HG03039 (cell line): ENCODE measurements around the gene STK4.

ENCODE experiments used
- ATAC-seq: cut with Tn5 transposase; IDR thresholded peaks from one replicate; pipeline ENCODE4 v1.9.1; 2021; ENCODE audit warnings: mild to moderate bottlenecking, moderate library complexity; ENCODE audit not compliant: unreplicated experiment

STK4 gene

GRCh38 chr20:44952731-44953130 lies 13.6 kb upstream of the STK4 start:
- ATAC-seq: no peak

- no peak for ATAC-seq
Measured at GRCh38 chr20:44954211-44954610, 12.1 kb upstream of the STK4 start.

- no peak for ATAC-seq
Measured at GRCh38 chr20:44955270-44955669, 11.0 kb upstream of the STK4 start.

DNA sequence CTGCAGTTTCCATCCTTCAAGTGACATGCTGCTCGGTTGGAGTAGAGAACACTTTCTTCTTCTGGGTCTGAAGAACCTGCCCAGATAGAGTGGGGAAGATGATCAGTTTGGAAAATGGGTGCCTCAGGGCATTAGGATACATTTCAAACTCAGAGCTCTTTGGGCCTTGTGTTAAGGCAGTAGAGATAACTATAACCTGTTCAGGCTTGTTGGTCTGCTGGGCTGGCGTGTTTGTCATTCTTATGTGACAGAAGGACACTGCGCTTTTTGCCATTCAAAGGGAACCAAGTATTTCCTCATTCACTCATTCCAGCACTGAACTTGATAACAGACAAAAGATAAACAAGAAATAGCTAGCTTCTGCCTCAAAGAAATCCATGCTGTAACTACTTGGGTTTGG lies 9.9 kb upstream of the STK4 start:
- ATAC-seq: no peak

GRCh38 chr20:44958276-44958675 lies 8.0 kb upstream of the STK4 start:
- ATAC-seq: no peak

- no peak for ATAC-seq
Measured at GRCh38 chr20:44959082-44959637, 7.2 kb upstream of the STK4 start.

GRCh38 chr20:44959638-44960102 lies 6.6 kb upstream of the STK4 start:
- no peak for ATAC-seq

- peak; percentile 73 for ATAC-seq
Measured at GRCh38 chr20:44960103-44960852, 6.0 kb upstream of the STK4 start, which contains the start of gene TOMM34. Gene TOMM34, minus strand, starts transcription at chr20:44960397. Its CDS starts 64 bp downstream, at chr20:44960333.

- no peak for ATAC-seq
Measured at GRCh38 chr20:44961011-44961869, 5.1 kb upstream of the STK4 start.

DNA sequence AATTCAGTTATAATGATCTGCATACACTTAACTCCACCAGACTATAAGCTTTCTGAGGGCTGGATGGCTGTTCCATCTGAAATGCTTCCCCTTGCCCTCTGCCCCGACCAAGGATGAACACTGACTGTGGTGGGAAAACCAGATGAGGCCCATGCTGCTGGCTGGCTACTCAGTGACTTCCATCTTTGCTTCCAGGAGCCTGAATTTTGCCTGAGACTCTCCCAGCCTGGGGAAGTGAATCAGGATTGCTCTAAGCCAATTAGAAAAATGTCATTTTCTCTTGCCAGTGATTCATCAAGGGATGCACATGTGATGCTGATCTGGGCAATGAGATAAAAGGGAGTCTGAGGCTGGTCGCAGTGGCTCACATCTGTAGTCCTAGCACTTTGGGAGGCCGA lies 4.4 kb upstream of the STK4 start:
- no peak for ATAC-seq

GRCh38 chr20:44962483-44962882 lies 3.8 kb upstream of the STK4 start:
- ATAC-seq: no peak

GRCh38 chr20:44963325-44964215 lies 2.7 kb upstream of the STK4 start:
- ATAC-seq: no peak

GRCh38 chr20:44965651-44966029 lies 672 bp upstream of the STK4 start:
- ATAC-seq: no peak

DNA sequence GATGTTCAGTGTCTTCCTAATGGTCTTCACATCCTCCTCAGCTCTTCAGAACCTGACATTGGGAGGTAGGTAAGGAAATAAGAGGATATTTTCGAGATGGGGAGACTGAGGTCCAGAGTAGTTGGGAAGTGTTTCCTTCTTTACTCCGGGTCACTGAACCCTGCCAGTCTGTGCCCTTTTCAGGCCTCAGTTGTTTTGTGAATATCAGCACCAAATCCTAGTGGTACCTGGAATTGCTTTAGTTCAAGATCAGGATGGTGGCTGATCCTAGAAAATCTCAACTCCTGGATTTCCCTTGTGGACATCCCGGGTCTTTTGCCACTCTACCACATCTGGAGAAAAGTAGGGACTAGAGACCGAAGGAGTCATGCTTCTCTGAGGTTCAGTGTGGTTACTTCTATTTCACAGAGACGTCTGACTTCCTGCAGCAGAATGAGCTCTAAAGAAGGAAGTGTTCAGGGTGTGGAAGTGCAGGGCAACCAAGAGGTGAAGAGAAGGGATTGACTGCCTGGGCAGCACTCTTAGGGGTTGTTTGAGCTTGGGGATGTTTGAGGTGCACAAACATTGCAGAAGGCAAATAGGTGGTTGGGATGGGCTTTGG lies 995 bp downstream of the STK4 start:
- no peak for ATAC-seq

- no peak for ATAC-seq
Measured at GRCh38 chr20:44969300-44969894, 3.1 kb downstream of the STK4 start.

DNA sequence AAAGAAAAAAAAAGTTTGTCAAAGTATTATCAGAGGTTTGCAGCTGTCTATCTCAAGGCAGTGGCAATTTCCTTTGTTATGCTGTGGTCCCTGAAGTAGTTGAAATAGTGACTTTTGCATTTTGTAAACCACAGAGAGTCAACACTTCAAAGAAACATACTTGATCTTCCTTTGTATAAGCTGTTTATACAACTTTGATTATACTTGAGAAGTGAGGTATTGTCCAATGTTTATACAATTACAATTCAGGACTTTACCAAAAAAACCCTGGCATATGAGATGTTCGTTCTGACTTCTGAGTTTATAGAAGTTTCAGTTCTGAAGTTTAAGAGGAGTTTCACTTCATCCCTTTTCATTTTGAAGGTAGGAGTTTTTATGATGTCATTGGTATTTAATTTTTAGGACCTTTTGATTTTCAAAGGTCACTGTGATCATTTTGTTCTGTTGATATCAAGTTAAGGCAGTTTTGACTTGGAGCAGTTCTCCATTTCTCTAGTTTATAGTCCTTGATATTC lies 4.0 kb downstream of the STK4 start:
- no peak for ATAC-seq

- no peak for ATAC-seq
Measured at GRCh38 chr20:44973053-44973452, 6.7 kb downstream of the STK4 start.

- no peak for ATAC-seq
Measured at GRCh38 chr20:44976698-44977097, 10.4 kb downstream of the STK4 start.

GRCh38 chr20:44979090-44979621 lies 12.8 kb downstream of the STK4 start:
- ATAC-seq: peak; percentile 69
